Tibial nerve (tissue), 4 donors: Measurements from ENCODE around the gene STX11. TPM values are rescaled to one million over a fixed set of nuclear protein-coding genes. Genes with fewer than 3 reads are reported as not detected.
"Not testable (repeated sequence)": the region's sequence is repeated elsewhere in the genome, so short reads cannot be mapped to it uniquely, and the experiment has no call there.

Source experiments
- DNase-seq, 2 donors: peaks; one replicate each; pipeline ENCODE4 v3.0.0-alpha.2; 2019; ENCODE audit warnings: low spot score in 2 of 2
- H3K27ac ChIP-seq, 4 donors: fragments of 200-600 bp; sonication (generic) in 3 of 4; one replicate each; pipeline ENCODE4 v1.5.1; 2017 to 2019; ENCODE audit warnings: mild to moderate bottlenecking in 1 of 4
- H3K27me3 ChIP-seq, 2 donors: fragments of 200-600 bp; sonication (generic) in 1 of 2; one replicate each; pipeline versions ENCODE4 v1.5.1 to v1.6.0; 2017 to 2019
- H3K36me3 ChIP-seq, 3 donors: fragments of 200-600 bp; sonication (generic); one replicate each; pipeline ENCODE4 v1.5.1; 2018 to 2019
- H3K4me1 ChIP-seq, 4 donors: fragments of 200-600 bp; sonication (generic) in 3 of 4; one replicate each; pipeline ENCODE4 v1.5.1; 2017 to 2019
- H3K4me3 ChIP-seq, 4 donors: fragments of 200-600 bp; sonication (generic) in 3 of 4; one replicate each; pipeline ENCODE4 v1.5.1; 2017 to 2019; ENCODE audit warnings: mild to moderate bottlenecking in 1 of 4, moderate library complexity in 1 of 4
- H3K9me3 ChIP-seq, 4 donors: fragments of 200-600 bp; sonication (generic) in 3 of 4; one replicate each; pipeline ENCODE4 v1.5.1; 2017 to 2019
- EP300 ChIP-seq, 2 donors: sonication (generic); formaldehyde crosslinking; IDR thresholded peaks; one replicate each; pipeline ENCODE4 v1.6.1; 2017; ENCODE audit warnings: antibody characterized with exemption in 2 of 2, mild to moderate bottlenecking in 1 of 2
- POLR2A ChIP-seq, 2 donors: fragments of 450-650 bp; IDR thresholded peaks; one replicate each; pipeline ENCODE4 v1.6.1; 2017; ENCODE audit warnings: antibody characterized with exemption in 2 of 2, mild to moderate bottlenecking in 2 of 2, moderate library complexity in 2 of 2
- WGBS, 2 donors: methylation state at CpG; one replicate each; pipeline ENCODE4 v1.1.5; 2018; 5-methylcytosine and 5-hydroxymethylcytosine counted together
- total RNA-seq, 4 donors: library from RNA; depleted of rRNA; stranded (reverse); fragments of >200 nt; gene quantifications; one replicate each; pipeline ENCODE4 v1.1.0, GENCODE V29; 2016
- TF ChIP-seq, protein P1 (sequence below), 5 experiments: fragments of 200-600 bp in 3 of 5; fragments of 450-650 bp in 2 of 5; sonication (generic) in 3 of 5; IDR thresholded peaks; one replicate each; pipeline ENCODE4 v1.5.1; 2016 to 2019; ENCODE audit warnings: antibody characterized with exemption in 5 of 5, mild to moderate bottlenecking in 3 of 5, moderate library complexity in 2 of 5

Gene STX11
- total RNA-seq, 4 donors from 2014 or later, result 5.3 to 24.3 (median 12.5) TPM

DNA sequence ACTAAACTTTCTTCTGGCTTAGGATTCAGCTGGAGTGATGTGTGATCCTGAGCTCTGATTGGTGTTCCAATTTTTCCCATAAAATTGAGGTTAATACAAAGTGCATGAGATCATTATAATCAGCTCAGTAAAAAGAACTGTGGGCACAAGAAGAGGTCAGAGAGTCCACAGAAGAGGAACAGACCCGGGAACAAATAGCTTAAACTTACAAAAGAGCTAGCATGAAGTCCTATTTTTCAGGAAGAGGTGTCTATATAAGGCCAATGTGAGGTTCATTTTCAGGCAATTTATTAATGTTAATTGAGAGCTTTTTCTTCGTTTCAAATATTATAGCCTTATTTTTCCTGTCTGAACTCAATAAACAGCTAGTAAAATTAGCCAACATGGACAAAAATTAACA lies 26.9 kb upstream of the STX11 start:
- Histone ChIP-seq H3K4me1 (no peaks in the 10 kb centered on the region), H3K27me3 (no peaks in the 10 kb centered on the region), H3K36me3 (no peaks in the 10 kb centered on the region), H3K27ac (no peak overlapping the region), H3K9me3 (no peaks in the 10 kb centered on the region), H3K4me3 (no peak overlapping the region)
- no peak for DNase-seq
- WGBS, 2 donors, result 49 to 59% methylated on average over 2 of the region's 2 CpGs
- TF ChIP-seq, protein P1, sequence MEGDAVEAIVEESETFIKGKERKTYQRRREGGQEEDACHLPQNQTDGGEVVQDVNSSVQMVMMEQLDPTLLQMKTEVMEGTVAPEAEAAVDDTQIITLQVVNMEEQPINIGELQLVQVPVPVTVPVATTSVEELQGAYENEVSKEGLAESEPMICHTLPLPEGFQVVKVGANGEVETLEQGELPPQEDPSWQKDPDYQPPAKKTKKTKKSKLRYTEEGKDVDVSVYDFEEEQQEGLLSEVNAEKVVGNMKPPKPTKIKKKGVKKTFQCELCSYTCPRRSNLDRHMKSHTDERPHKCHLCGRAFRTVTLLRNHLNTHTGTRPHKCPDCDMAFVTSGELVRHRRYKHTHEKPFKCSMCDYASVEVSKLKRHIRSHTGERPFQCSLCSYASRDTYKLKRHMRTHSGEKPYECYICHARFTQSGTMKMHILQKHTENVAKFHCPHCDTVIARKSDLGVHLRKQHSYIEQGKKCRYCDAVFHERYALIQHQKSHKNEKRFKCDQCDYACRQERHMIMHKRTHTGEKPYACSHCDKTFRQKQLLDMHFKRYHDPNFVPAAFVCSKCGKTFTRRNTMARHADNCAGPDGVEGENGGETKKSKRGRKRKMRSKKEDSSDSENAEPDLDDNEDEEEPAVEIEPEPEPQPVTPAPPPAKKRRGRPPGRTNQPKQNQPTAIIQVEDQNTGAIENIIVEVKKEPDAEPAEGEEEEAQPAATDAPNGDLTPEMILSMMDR (IDR thresholded peaks at IDR 0.05), result no peak
- TF ChIP-seq POLR2A (IDR thresholded peaks at IDR 0.05) (no peak), EP300 (IDR thresholded peaks at IDR 0.05) (no peak)

DNA sequence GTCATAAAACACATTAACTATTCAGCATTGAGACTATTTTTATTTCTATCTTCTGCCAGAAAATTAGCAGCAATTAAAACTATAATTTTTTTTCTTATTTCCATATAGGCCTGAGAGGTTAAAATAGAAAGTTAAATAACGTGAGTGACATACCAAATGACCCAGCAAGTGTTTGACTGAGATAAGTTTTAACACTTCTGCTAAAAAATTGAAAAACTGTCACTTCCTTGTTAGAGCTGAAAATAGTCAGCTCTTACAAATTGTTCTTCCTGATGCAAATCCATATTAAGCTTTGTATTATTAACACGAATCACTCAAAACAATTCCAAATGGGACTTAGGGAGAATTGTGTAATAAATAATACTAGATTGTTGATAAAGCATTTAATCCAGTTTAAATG lies 26.5 kb upstream of the STX11 start:
- DNase-seq, result no peak
- Histone ChIP-seq H3K36me3 (no peaks in the 10 kb centered on the region), H3K9me3 (no peaks in the 10 kb centered on the region), H3K4me3 (no peak overlapping the region), H3K4me1 (no peaks in the 10 kb centered on the region), H3K27me3 (no peaks in the 10 kb centered on the region), H3K27ac (no peak overlapping the region)
- WGBS, 2 donors, result 48 to 49% methylated on average over 2 of the region's 2 CpGs
- TF ChIP-seq, protein P1 (IDR thresholded peaks at IDR 0.05), result no peak
- TF ChIP-seq EP300 (IDR thresholded peaks at IDR 0.05), result no peak
- TF ChIP-seq POLR2A (IDR thresholded peaks at IDR 0.05), result no peak

DNA sequence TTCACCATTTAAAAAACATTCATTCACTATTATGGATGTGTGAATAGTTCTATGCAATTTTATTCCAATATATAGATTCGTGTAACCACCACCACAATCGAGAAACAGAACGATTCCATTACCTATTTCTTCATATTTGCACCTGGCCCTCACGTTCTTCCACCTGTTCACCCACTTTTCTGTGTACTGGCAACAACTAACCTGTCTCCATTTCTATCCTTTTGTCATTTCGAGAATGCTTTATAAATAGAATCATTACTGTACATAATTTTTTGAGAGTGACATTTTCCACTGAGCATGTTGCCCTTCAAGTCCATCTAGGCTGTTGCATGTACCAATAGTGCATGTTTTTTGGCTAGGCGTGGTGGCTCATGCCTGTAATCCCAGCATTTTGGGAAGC lies 23.2 kb upstream of the STX11 start:
- Histone ChIP-seq H3K4me3 (no peak overlapping the region), H3K27ac (no peak overlapping the region), H3K36me3 (no peaks in the 10 kb centered on the region), H3K4me1 (no peaks in the 10 kb centered on the region), H3K9me3 (no peaks in the 10 kb centered on the region), H3K27me3 (no peaks in the 10 kb centered on the region)
- TF ChIP-seq, protein P1 (IDR thresholded peaks at IDR 0.05), result no peak
- TF ChIP-seq EP300 (IDR thresholded peaks at IDR 0.05), result no peak
- TF ChIP-seq POLR2A (IDR thresholded peaks at IDR 0.05), result no peak
- WGBS, 2 donors, result 91% methylated on average over 6 of the region's 6 CpGs
- no peak for DNase-seq

DNA sequence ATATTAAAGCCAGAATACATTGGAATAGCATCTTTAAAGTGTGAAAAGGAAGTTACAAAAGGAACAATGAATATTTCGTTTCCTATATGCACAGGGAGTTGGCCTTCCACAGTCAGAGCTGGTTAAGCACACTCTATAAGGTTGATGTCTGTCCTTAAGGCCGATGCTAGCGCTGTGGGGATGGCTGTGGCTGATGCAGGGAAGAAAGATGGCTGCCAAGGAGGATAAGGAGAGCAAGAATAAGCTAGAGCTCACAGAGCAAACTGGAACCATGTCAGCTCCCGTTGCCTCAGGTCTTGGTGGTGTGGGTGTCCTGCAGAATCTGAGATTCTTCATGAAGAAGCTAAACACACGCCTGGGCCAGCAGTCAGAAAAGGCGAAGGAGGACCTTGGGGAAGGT lies 20.8 kb upstream of the STX11 start:
- Histone ChIP-seq H3K27ac (no peak overlapping the region), H3K4me3 (no peak overlapping the region), H3K36me3 (no peaks in the 10 kb centered on the region), H3K9me3 (no peaks in the 10 kb centered on the region), H3K4me1 (no peaks in the 10 kb centered on the region), H3K27me3 (no peaks in the 10 kb centered on the region)
- DNase-seq, result no peak
- 88% methylated on average over 6 of the region's 6 CpGs for WGBS, 2 donors
- no peak for TF ChIP-seq POLR2A (IDR thresholded peaks at IDR 0.05)
- TF ChIP-seq, protein P1 (IDR thresholded peaks at IDR 0.05), result no peak
- no peak for TF ChIP-seq EP300 (IDR thresholded peaks at IDR 0.05)

DNA sequence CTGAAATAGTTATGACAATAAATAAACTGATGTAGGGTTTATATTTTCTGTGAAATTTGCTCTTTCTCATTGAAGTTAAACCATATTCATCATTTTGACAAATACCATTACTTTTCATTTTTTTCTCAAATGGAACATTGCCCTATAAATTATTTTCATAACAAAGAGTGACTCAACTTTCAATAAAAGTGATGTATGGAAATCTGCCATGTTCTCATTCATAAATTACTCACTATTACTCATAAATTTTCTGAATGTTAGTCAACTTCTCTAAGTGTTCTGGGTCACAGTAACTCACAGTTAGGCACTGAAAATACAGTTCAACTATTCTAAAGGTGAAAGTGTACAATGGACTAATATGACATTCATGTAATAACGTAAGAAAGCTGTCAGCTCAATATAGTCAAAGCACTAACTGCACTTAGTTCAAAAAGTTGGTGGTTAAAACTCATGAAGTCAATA lies 19.0 kb upstream of the STX11 start:
- no peak for DNase-seq
- 44 to 51% methylated on average over 1 of the region's 1 CpG for WGBS, 2 donors
- Histone ChIP-seq H3K27me3 (no peaks in the 10 kb centered on the region), H3K27ac (no peak overlapping the region), H3K36me3 (no peaks in the 10 kb centered on the region), H3K4me3 (no peak overlapping the region), H3K4me1 (no peaks in the 10 kb centered on the region), H3K9me3 (no peaks in the 10 kb centered on the region)
- TF ChIP-seq EP300 (IDR thresholded peaks at IDR 0.05) (no peak), POLR2A (IDR thresholded peaks at IDR 0.05) (no peak)
- TF ChIP-seq, protein P1 (IDR thresholded peaks at IDR 0.05), result no peak

DNA sequence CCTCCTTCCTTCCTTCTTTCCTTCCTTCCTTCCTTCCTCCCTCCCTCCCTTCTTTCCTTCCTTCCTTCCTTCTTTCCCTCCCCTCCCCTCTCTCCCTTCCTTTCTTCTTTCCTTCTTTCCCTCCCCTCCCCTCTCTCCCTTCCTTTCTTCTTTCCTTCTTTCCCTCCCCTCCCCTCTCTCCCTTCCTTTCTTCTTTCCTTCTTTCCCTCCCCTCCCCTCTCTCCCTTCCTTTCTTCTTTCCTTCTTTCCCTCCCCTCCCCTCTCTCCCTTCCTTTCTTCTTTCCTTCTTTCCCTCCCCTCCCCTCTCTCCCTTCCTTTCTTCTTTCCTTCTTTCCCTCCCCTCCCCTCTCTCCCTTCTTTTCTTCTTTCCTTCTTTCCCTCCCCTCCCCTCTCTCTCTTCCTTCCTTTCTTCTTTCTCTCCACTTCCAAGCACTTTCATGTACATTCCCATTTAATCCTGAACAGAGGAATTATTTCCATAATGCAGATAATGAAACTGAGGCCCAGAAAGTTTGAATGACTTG lies 18.1 kb upstream of the STX11 start:
- DNase-seq, H3K36me3 ChIP-seq, H3K27ac ChIP-seq, H3K9me3 ChIP-seq, H3K4me3 ChIP-seq, H3K27me3 ChIP-seq, H3K4me1 ChIP-seq: not testable (repeated sequence)
